ENCODE measurements around the gene HNF1A.

DNA sequence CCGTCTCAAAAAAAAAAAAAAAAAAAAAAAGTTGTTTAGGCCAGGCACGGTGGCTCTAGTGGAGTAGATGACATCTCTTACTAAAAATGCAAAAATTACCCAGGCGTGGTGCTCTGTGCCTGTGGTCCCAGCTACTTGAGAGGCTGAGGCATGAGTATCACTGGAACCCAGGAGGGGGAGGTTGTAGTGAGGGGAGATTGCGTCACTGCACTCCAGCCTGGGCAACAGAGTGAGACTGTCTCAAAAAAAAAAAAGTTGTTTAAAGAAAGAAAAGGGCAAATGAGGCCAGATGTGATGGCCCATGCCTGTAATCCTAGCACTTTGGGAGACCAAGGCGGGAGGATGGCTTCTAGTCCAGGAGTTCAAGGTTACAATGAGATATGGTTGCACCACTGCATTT is 37.5 kb upstream of the HNF1A start:
- no peak for TF ChIP-seq POLR2A (IDR thresholded peaks at IDR 0.05)
- TF ChIP-seq, protein P1, sequence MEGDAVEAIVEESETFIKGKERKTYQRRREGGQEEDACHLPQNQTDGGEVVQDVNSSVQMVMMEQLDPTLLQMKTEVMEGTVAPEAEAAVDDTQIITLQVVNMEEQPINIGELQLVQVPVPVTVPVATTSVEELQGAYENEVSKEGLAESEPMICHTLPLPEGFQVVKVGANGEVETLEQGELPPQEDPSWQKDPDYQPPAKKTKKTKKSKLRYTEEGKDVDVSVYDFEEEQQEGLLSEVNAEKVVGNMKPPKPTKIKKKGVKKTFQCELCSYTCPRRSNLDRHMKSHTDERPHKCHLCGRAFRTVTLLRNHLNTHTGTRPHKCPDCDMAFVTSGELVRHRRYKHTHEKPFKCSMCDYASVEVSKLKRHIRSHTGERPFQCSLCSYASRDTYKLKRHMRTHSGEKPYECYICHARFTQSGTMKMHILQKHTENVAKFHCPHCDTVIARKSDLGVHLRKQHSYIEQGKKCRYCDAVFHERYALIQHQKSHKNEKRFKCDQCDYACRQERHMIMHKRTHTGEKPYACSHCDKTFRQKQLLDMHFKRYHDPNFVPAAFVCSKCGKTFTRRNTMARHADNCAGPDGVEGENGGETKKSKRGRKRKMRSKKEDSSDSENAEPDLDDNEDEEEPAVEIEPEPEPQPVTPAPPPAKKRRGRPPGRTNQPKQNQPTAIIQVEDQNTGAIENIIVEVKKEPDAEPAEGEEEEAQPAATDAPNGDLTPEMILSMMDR (IDR thresholded peaks at IDR 0.05) = no peak
- TF ChIP-seq EP300 (IDR thresholded peaks at IDR 0.05) = no peak
